GM21526 (cell line): ENCODE data around the gene GRM4.
"Not testable (repeated sequence)": the region's sequence is repeated elsewhere in the genome, so short reads cannot be mapped to it uniquely, and the experiment has no call there.

Experiments used
- ATAC-seq: cut with Tn5 transposase; IDR thresholded peaks from one replicate; pipeline ENCODE4 v1.9.1; 2021; ENCODE audit warnings: moderate library complexity; ENCODE audit not compliant: unreplicated experiment, low FRiP score

Gene GRM4

GRCh38 chr6:34146021-34146782, at the start of gene GRM4:
Gene GRM4, minus strand, starts transcription at chr6:34146087. Its CDS starts 12,591 bp downstream, at chr6:34133496.
- ATAC-seq = no peak

- no peak for ATAC-seq
Observed at GRCh38 chr6:34194772-34195171, 48.9 kb upstream of the GRM4 start.

GRCh38 chr6:34190504-34191122, 44.7 kb upstream of the GRM4 start:
- no peak for ATAC-seq

GRCh38 chr6:34189806-34190503, 44.1 kb upstream of the GRM4 start:
- no peak for ATAC-seq

GRCh38 chr6:34184726-34185125, 38.8 kb upstream of the GRM4 start:
- not testable (repeated sequence) for ATAC-seq

GRCh38 chr6:34182751-34183531, 37.1 kb upstream of the GRM4 start:
- no peak for ATAC-seq

GRCh38 chr6:34181908-34182307, 36.0 kb upstream of the GRM4 start:
- no peak for ATAC-seq

- ATAC-seq = no peak
Observed at GRCh38 chr6:34179106-34179720, 33.3 kb upstream of the GRM4 start.

GRCh38 chr6:34178357-34179105, 32.6 kb upstream of the GRM4 start:
- no peak for ATAC-seq

GRCh38 chr6:34177181-34177591, 31.3 kb upstream of the GRM4 start:
- ATAC-seq = no peak

GRCh38 chr6:34176261-34177031, 30.6 kb upstream of the GRM4 start:
- ATAC-seq = no peak

GRCh38 chr6:34174846-34175399, 29.0 kb upstream of the GRM4 start:
- no peak for ATAC-seq

GRCh38 chr6:34172961-34173775, 27.3 kb upstream of the GRM4 start:
- ATAC-seq = no peak

GRCh38 chr6:34170346-34170745, 24.5 kb upstream of the GRM4 start:
- no peak for ATAC-seq

GRCh38 chr6:34169897-34170296, 24.0 kb upstream of the GRM4 start:
- ATAC-seq = no peak

- ATAC-seq = no peak
Observed at GRCh38 chr6:34161857-34162515, 16.1 kb upstream of the GRM4 start.

GRCh38 chr6:34159844-34160243, 14.0 kb upstream of the GRM4 start:
- ATAC-seq = no peak
